ENCODE measurements around the gene CSNK1G3. TPM values are rescaled to one million over a fixed set of nuclear protein-coding genes. Genes with fewer than 3 reads are reported as not detected.

Gene CSNK1G3
- total and polyA plus RNA-seq, 2 of the 4 experiments (the other 2 are of a cell fraction): 16.4 to 26.2 TPM

DNA sequence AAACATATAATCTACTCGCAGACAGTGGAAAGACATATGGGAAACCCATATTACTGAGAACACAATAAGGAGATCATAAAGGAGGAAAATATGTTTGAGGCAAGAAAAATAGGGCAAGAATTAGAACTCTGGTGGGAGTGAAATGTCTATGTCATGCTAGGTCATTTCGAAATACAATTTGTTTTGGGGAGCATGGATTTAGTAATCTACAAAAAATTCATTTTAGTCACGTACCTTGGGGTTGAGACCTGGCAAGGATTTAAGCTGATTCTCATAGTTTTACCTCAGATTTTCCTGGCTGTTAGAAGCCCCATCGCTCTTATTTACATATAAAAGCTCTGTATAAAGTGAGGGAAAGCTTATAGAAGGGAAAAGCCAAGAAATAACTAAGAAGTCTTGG, 11.5 kb upstream of the CSNK1G3 start:
- no peak overlapping the region for H2AFZ ChIP-seq (replicated peaks; ENCODE audit: low read length, poor library complexity)
- TF ChIP-seq, protein P1, sequence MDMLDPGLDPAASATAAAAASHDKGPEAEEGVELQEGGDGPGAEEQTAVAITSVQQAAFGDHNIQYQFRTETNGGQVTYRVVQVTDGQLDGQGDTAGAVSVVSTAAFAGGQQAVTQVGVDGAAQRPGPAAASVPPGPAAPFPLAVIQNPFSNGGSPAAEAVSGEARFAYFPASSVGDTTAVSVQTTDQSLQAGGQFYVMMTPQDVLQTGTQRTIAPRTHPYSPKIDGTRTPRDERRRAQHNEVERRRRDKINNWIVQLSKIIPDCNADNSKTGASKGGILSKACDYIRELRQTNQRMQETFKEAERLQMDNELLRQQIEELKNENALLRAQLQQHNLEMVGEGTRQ (IDR thresholded peaks at IDR 0.05; ENCODE audit: low read depth, low read length): no peak
- TF ChIP-seq CEBPB (IDR thresholded peaks at IDR 0.05; ENCODE audit: low read depth, low read length): no peak
- TF ChIP-seq RFX5 (IDR thresholded peaks at IDR 0.05; ENCODE audit: low read depth, low read length): no peak
- TF ChIP-seq MAFK (IDR thresholded peaks at IDR 0.05; ENCODE audit: low read depth, low read length): no peak
- TF ChIP-seq FOS (IDR thresholded peaks at IDR 0.05; ENCODE audit: low read depth, low read length): no peak
- no peak for TF ChIP-seq MXI1 (IDR thresholded peaks at IDR 0.05; ENCODE audit: borderline replicate concordance, low read depth, low read length)
- no peak for TF ChIP-seq RCOR1 (IDR thresholded peaks at IDR 0.05; ENCODE audit: insufficient replicate concordance, low read length)
- TF ChIP-seq, protein P2, sequence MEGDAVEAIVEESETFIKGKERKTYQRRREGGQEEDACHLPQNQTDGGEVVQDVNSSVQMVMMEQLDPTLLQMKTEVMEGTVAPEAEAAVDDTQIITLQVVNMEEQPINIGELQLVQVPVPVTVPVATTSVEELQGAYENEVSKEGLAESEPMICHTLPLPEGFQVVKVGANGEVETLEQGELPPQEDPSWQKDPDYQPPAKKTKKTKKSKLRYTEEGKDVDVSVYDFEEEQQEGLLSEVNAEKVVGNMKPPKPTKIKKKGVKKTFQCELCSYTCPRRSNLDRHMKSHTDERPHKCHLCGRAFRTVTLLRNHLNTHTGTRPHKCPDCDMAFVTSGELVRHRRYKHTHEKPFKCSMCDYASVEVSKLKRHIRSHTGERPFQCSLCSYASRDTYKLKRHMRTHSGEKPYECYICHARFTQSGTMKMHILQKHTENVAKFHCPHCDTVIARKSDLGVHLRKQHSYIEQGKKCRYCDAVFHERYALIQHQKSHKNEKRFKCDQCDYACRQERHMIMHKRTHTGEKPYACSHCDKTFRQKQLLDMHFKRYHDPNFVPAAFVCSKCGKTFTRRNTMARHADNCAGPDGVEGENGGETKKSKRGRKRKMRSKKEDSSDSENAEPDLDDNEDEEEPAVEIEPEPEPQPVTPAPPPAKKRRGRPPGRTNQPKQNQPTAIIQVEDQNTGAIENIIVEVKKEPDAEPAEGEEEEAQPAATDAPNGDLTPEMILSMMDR (conservative IDR thresholded peaks at IDR 0.05; ENCODE audit: low read depth, low read length): no peak
- TF ChIP-seq MAZ (IDR thresholded peaks at IDR 0.05; ENCODE audit: borderline replicate concordance, low read depth, low read length): no peak
- TF ChIP-seq NFE2L2 (IDR thresholded peaks at IDR 0.05; ENCODE audit: low read depth, low read length): no peak
- TF ChIP-seq BHLHE40 (IDR thresholded peaks at IDR 0.05; ENCODE audit: low read depth, low read length): no peak
- no peak for TF ChIP-seq SMC3 (IDR thresholded peaks at IDR 0.05; ENCODE audit: low read depth, low read length)
- H3K79me1 ChIP-seq (ENCODE audit: low read depth in 1 of 2, low read length in 2 of 2): no peaks in the 10 kb centered on the region
- H2BK120ac ChIP-seq (ENCODE audit: low read depth, low read length): no peak overlapping the region
- no peak overlapping the region for H2AK9ac ChIP-seq (replicated peaks; ENCODE audit: low read depth, low read length, poor library complexity)
- H2AK5ac ChIP-seq (ENCODE audit: low read depth, low read length): no peak overlapping the region
- H3K4me3 ChIP-seq (ENCODE audit: insufficient read depth, low read depth, low read length): no peak overlapping the region
- H3K36me3 ChIP-seq (ENCODE audit: control insufficient read depth, insufficient read depth, low read length): no peaks in the 10 kb centered on the region
- H3K9me1 ChIP-seq (ENCODE audit: insufficient read depth, low read length): no peaks in the 10 kb centered on the region
- no peak overlapping the region for H3K27ac ChIP-seq (ENCODE audit: insufficient read depth, low read length)
- no peak overlapping the region for H3K56ac ChIP-seq (ENCODE audit: extremely low read depth, insufficient read depth, low read length)
- H3K9ac ChIP-seq (ENCODE audit: low read depth, low read length): no peak overlapping the region
- H4K8ac ChIP-seq (ENCODE audit: low read depth in 2 of 2, low read length in 2 of 2): no peak overlapping the region
- no TSS peak for BruUV-seq (replicated peaks)
- H2BK15ac ChIP-seq (ENCODE audit: low read depth, low read length): no peak overlapping the region
- H3K23ac ChIP-seq (ENCODE audit: low read depth, low read length): no peak overlapping the region
- no peaks in the 10 kb centered on the region for H4K20me1 ChIP-seq (ENCODE audit: insufficient read depth, low read length)
- no peaks in the 10 kb centered on the region; the same call in 1 of the 2 replicates for H3K27me3 ChIP-seq (ENCODE audit: control insufficient read depth, insufficient read depth, low read length)
- no peak overlapping the region for H2BK20ac ChIP-seq (ENCODE audit: low read depth, low read length)
- H3K4ac ChIP-seq (ENCODE audit: low read depth, low read length): no peak overlapping the region
- H4K91ac ChIP-seq (ENCODE audit: insufficient read depth, low read depth, low read length): no peak overlapping the region
- CTCF ChIA-PET: no interaction called here
- in situ Hi-C loops (cut with MboI; ENCODE audit: low sequenced_read_pairs): no loop called here
- ATAC-seq (ENCODE audit: low read depth) (no peak), DNase-seq (no peak)
- no peak overlapping the region for H3K14ac ChIP-seq (replicated peaks; ENCODE audit: low read depth, low read length)
- peaks cover 2% of the 10 kb centered on the region; the same call in 1 of the 2 replicates for H3K4me1 ChIP-seq (ENCODE audit: control insufficient read depth, insufficient read depth, low read length)
- dilution Hi-C loops (cut with HindIII; ENCODE audit: low sequenced_read_pairs, unreplicated experiment): no loop called here
- no peak overlapping the region for H3K18ac ChIP-seq (ENCODE audit: low read depth, low read length)
- no CpG with 5 or more reads among the region's 4 CpGs for whole genome bisulfite sequencing, 2 experiments (ENCODE audit: extremely low coverage in 2 of 2, insufficient read length in 1 of 2)
- H4K5ac ChIP-seq (ENCODE audit: low read depth, low read length): no peak overlapping the region
- no peak overlapping the region for H2BK5ac ChIP-seq (ENCODE audit: low read depth, low read length, poor library complexity, severe bottlenecking)
- no peak overlapping the region for H3K4me2 ChIP-seq (ENCODE audit: low read depth, low read length)
- intact Hi-C loops (cut with micrococcal nuclease): no loop called here
- H3K9me3 ChIP-seq (ENCODE audit: control insufficient read depth, insufficient read depth, low read length): no peaks in the 10 kb centered on the region
- POLR2A ChIA-PET (ENCODE audit: unreplicated experiment): interaction anchor here (0.6 kb wide), 1 partner anchor 944 kb away, joined by 3 read pairs; no protein-coding TSS in a partner anchor

Measured in IMR-90 (cell line).